Erythroblast (primary cell): ENCODE data around the gene ALDH3A1.
A peak's percentile ranks its signal among the peaks of the same experiment; 100 is the strongest.
"Not testable (repeated sequence)": the region's sequence is repeated elsewhere in the genome, so short reads cannot be mapped to it uniquely, and the experiment has no call there.

Experiments
- DNase-seq, 2 experiments: peaks; one replicate each; lab custom pipeline; 2025; lab: John Stamatoyannopoulos, UW
- GATA1 ChIP-seq: IDR thresholded peaks from 2 replicates; pipeline ENCODE4 v1.6.1; 2011; ENCODE audit warnings: low read depth, mild to moderate bottlenecking, control low read depth, low read length, moderate library complexity
- POLR2A ChIP-seq: IDR thresholded peaks from 2 replicates; pipeline ENCODE4 v1.6.1; 2011; ENCODE audit warnings: mild to moderate bottlenecking, low read length

The ALDH3A1 gene

GRCh38 chr17:19768046-19768782 lies 20.1 kb upstream of the ALDH3A1 start:
- DNase-seq: no peak

GRCh38 chr17:19766421-19767270 lies 18.5 kb upstream of the ALDH3A1 start:
- DNase-seq: peak; percentile 63 to 83
- no peak for TF ChIP-seq POLR2A
- no peak for TF ChIP-seq GATA1

More at GRCh38 chr17:19768046-19768782, 20.1 kb upstream of the ALDH3A1 start:
- TF ChIP-seq POLR2A: no peak
- TF ChIP-seq GATA1: no peak

- DNase-seq: no peak
Measured at GRCh38 chr17:19766016-19766415, 17.9 kb upstream of the ALDH3A1 start.

DNA sequence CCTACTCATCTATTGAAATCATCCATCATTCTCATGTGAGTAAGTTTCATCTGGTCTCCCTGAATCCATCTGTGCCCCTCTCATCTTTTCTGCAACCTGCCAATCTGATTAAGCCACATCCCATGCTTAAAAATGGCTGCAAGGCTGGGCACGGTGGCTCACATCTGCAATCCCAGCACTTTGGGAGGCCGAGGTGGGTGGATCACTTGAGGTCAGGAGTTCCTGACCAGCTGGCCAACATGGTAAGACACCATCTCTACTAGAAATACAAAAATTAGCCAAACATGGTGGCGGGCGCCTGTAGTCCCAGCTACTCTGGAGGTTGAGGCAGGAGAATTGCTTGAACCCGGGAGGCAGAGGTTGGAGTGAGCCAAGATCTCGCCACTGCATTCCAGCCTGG lies 15.9 kb upstream of the ALDH3A1 start:
- not testable (repeated sequence) for DNase-seq

More at GRCh38 chr17:19766016-19766415, 17.9 kb upstream of the ALDH3A1 start:
- TF ChIP-seq GATA1 (no peak), POLR2A (no peak)

DNA sequence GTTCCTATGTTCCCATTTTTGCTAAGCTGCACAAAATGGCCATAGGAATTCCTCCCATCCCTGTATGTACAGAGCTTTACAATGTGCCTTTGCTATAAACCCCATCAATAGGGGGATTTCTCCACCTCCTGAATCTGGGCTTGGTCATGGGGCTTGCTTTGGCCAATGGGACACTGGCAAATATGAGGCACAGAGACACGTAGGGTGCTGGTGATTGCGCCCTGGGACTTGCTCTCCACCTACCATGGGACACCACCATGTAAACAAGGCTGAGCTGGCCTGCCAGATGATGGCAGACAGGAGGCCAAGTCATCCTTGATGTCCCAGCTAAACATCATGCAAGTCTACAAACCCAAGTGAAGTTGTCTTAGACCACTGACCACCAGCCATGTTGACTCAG lies 15.3 kb upstream of the ALDH3A1 start:
- TF ChIP-seq POLR2A (no peak), GATA1 (no peak)

DNA sequence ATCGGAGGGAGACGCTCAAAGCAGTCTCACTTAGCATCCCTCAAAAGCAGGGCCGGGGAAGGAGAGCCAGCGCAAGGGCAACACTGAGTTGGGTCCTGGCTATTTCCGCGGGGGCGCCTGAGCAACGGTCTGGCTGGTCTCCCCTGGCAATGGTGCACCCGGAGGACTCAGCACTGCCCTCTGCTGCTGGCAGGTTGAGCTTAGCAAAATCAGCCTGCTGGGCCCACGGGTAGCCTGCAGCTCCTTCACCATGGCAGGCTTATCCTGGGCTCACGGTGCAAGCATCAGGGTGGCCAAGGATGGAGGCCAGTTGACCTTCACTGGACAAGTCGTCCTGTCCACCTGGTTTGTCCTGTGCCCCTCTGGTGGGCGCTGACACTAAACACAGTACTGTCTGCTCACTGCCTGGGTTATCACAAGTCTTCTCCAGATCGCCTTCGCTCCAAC lies 14.4 kb upstream of the ALDH3A1 start:
- DNase-seq: peak; percentile 28 to 48
- TF ChIP-seq POLR2A: no peak
- no peak for TF ChIP-seq GATA1

More for the DNA sequence above, 15.3 kb upstream of the ALDH3A1 start:
- DNase-seq: no peak

DNA sequence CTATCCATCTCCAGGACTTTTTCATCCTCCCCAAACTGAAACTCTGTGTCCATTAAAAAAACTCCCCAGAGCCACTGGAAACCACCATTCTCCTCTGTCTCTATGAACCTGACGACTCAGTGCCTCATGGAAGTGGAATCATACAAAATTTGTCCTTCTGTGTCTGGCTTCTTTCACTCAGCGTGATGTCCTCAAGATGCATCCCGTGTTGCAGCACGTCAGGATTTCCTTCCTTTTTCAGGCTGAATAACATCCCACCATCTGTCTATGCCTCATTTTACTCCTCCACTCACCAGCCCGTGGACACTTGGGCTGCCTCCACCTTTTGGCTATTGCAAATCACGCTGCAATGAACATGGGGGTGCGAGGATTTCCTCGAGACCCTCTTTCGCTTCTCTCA lies 12.6 kb upstream of the ALDH3A1 start:
- DNase-seq: no peak

DNA sequence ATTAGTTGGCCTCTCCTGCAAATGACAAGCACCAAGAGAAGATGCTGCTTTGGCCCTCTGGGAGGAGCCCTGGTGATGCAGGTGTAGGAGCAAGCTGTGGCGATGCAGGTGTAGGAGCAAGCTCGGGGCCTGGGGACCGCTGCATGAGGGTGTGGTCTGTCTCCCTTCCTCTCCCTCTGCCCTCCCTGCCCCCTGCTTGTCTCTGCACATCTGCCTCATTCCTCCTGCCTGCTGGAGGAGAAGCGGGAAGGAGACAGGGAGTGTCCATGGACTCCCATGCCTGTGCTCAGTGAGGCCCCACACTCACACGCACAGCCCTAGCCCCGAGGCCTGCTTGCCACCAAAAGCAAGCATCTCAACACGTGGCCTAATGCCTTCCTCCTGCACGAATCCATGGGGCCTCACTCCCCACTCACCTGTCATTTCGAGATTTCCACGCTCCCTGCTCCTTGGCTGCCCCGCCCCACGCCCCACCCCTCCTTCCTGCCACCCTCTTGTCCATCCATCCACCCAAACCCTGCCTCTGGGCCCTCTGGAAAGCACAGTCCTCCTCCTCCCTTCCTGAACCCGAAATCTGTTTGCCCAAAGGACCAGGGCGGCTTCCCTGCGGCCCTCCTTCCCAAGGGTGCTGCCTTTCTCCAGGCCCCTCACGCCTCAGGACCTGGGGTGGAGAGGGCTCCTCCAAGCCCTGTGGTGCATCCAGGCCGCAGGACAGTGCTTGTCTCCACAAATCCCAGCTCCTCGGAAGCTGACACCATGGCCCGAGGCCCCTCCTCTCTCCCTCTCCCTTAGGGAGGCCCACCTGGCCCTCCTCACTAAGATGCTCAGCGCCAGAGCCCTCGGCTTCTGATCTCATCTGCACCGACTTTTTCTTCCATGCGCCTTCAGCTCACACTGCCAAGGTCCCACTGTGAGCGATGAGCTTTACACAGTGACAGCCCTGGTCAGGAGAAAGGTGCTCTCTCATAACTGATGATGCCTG lies 11.8 kb upstream of the ALDH3A1 start:
- TF ChIP-seq GATA1 (no peak), POLR2A (no peak)
- no peak for DNase-seq

More for the DNA sequence above, 12.6 kb upstream of the ALDH3A1 start:
- no peak for TF ChIP-seq POLR2A
- TF ChIP-seq GATA1: no peak

DNA sequence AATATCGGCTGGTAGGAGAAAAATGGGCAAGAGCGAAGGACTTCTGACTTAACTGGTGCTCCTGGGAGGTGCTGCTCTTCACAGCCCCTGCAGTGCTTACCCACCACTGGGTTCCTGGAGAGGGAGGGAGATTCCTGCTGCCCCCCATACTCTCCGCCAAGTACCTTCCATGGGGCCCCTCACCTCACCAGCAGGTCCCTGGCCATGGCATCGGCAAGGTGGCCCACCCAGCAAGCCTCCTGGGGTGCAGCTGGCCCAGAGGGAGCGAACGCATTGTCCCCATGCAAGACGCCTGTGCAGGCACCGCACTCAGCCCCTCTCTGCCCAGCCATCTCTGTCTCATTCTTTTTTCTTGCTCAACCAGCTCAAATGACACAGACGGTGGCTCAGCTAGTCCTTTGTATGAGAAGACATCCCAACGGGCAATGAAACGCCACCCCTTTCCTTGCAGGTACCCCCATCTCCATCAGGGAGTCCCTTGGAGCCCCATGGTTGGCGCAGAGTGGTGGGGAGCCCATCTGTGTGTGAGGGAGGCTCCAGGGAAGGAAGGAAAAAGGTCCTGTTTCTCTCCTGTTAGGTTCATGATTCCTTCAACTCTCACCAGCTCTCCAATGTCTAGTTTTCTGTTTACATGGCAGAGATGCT lies 9.6 kb upstream of the ALDH3A1 start:
- TF ChIP-seq GATA1 (no peak), POLR2A (no peak)
- DNase-seq: no peak

DNA sequence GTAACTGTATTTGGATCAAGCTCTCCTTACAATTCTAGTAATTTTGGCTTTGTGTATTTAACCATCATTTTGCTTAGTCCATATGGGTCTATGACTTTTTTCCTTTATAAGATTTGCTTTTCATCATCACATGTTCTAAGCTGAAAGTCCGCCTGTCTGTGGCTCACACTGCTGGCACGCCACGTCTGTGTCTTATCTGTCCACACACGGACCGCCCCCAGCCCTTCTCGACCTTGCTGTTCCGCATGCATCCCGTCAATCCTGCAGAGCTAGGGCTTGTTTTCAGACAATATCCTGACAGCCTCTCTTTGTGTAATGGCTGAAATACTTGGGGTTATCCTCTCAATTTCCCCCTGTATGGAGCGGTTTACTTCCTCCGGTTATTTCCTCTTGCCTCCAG lies 8.4 kb upstream of the ALDH3A1 start:
- DNase-seq: no peak
- no peak for TF ChIP-seq POLR2A
- TF ChIP-seq GATA1: no peak

GRCh38 chr17:19755821-19756510 lies 7.9 kb upstream of the ALDH3A1 start:
- TF ChIP-seq POLR2A (no peak), GATA1 (no peak)
- no peak for DNase-seq

DNA sequence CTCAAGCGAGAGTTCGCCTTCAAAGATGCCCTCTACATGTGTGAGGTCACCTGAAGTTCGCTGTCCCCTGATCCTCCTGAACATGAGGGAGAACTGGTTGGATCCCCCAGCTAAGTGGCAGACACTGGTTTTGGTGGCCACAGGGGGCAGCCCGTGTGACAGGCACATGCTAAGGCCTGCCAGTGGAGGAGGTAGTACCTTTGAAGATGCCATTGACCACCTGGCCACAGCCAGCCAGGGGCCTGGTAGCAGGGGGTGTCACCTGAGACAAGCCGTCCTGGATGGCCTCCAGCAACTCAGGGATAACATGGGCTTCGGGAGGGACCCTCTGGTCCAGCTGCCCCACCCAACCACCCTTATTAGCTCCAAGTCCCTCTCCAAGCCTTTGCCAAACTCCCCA lies 7.3 kb upstream of the ALDH3A1 start:
- TF ChIP-seq GATA1 (no peak), POLR2A (no peak)
- no peak for DNase-seq
